GM19372 (cell line): ENCODE measurements around the gene DEXI.
A peak's percentile ranks its signal among the peaks of the same experiment; 100 is the strongest.
"Not testable (repeated sequence)": the region's sequence is repeated elsewhere in the genome, so short reads cannot be mapped to it uniquely, and the experiment has no call there.

Experiments used
- ATAC-seq: cut with Tn5 transposase; IDR thresholded peaks from one replicate; pipeline ENCODE4 v1.9.1; 2021; ENCODE audit warnings: mild to moderate bottlenecking, low read depth, moderate library complexity; ENCODE audit not compliant: unreplicated experiment

DEXI gene

GRCh38 chr16:10970065-10970464, 27.8 kb upstream of the DEXI start:
- ATAC-seq = no peak

GRCh38 chr16:10969615-10970014, 27.3 kb upstream of the DEXI start:
- ATAC-seq = no peak

- ATAC-seq = no peak
Measured at GRCh38 chr16:10968498-10968897, 26.2 kb upstream of the DEXI start.

- ATAC-seq = no peak
Measured at GRCh38 chr16:10967986-10968385, 25.7 kb upstream of the DEXI start.

- not testable (repeated sequence) for ATAC-seq
Measured at GRCh38 chr16:10966559-10966958, 24.3 kb upstream of the DEXI start.

- ATAC-seq = no peak
Measured at GRCh38 chr16:10966129-10966528, 23.9 kb upstream of the DEXI start.

GRCh38 chr16:10965440-10966061, 23.3 kb upstream of the DEXI start:
- peak; percentile 76 for ATAC-seq

GRCh38 chr16:10964891-10965326, 22.6 kb upstream of the DEXI start:
- no peak for ATAC-seq

- ATAC-seq = no peak
Measured at GRCh38 chr16:10964039-10964890, 22.0 kb upstream of the DEXI start.

- no peak for ATAC-seq
Measured at GRCh38 chr16:10961231-10961630, 19.0 kb upstream of the DEXI start.

- no peak for ATAC-seq
Measured at GRCh38 chr16:10959161-10959560, 16.9 kb upstream of the DEXI start.

- ATAC-seq = no peak
Measured at GRCh38 chr16:10957771-10958482, 15.7 kb upstream of the DEXI start.

- no peak for ATAC-seq
Measured at GRCh38 chr16:10954903-10955302, 12.6 kb upstream of the DEXI start.

GRCh38 chr16:10951026-10951425, 8.8 kb upstream of the DEXI start:
- ATAC-seq = no peak

- ATAC-seq = no peak
Measured at GRCh38 chr16:10950393-10950792, 8.1 kb upstream of the DEXI start.

GRCh38 chr16:10949424-10949970, 7.2 kb upstream of the DEXI start:
- peak; percentile 48 for ATAC-seq

GRCh38 chr16:10947211-10947787, 5.0 kb upstream of the DEXI start:
- ATAC-seq = no peak

GRCh38 chr16:10946308-10946707, 4.0 kb upstream of the DEXI start:
- ATAC-seq = no peak

GRCh38 chr16:10945065-10945787, 3.0 kb upstream of the DEXI start:
- ATAC-seq = no peak
